HG02678 (cell line): Measurements from ENCODE around the gene FOXM1.

Source experiments
- ATAC-seq: cut with Tn5 transposase; IDR thresholded peaks from one replicate; pipeline ENCODE4 v1.9.1; 2021; ENCODE audit warnings: mild to moderate bottlenecking, moderate library complexity; ENCODE audit not compliant: unreplicated experiment

Gene FOXM1

GRCh38 chr12:2811801-2812200, 65.2 kb downstream of the FOXM1 start:
- no peak for ATAC-seq
